Immature natural killer cell (primary cell): ENCODE data around the gene KCNT1. TPM values are rescaled to one million over a fixed set of nuclear protein-coding genes. Genes with fewer than 3 reads are reported as not detected.

Experiments used
- DNase-seq, 3 donors: peaks; one replicate each; pipeline ENCODE4 v3.0.0; 2022; ENCODE audit warnings: mixed read lengths in 1 of 3
- H3K27ac Mint-ChIP-seq, 6 donors: one replicate each; pipeline ENCODE4 v1.8.0; 2020; ENCODE audit warnings: mixed read lengths in 6 of 6, mild to moderate bottlenecking in 5 of 6, inconsistent platforms in 4 of 6, moderate library complexity in 3 of 6
- H3K27me3 Mint-ChIP-seq, 3 donors: one replicate each; pipeline ENCODE4 v1.8.0; 2020 to 2021; ENCODE audit warnings: low read depth in 3 of 3, mild to moderate bottlenecking in 3 of 3, mixed read lengths in 3 of 3, moderate library complexity in 3 of 3, inconsistent platforms in 1 of 3
- H3K36me3 Mint-ChIP-seq, 3 donors: one replicate each; pipeline ENCODE4 v1.8.0; 2020; ENCODE audit warnings: mixed read lengths in 3 of 3, inconsistent platforms in 2 of 3, mild to moderate bottlenecking in 2 of 3
- H3K4me1 Mint-ChIP-seq, 2 donors: one replicate each; pipeline ENCODE4 v1.8.0; 2020; ENCODE audit warnings: inconsistent platforms in 2 of 2, mild to moderate bottlenecking in 2 of 2, mixed read lengths in 2 of 2, moderate library complexity in 1 of 2
- H3K4me3 Mint-ChIP-seq, 5 donors: one replicate each; pipeline ENCODE4 v1.8.0; 2020; ENCODE audit warnings: mild to moderate bottlenecking in 5 of 5, mixed read lengths in 5 of 5, inconsistent platforms in 3 of 5, moderate library complexity in 3 of 5
- H3K9me3 Mint-ChIP-seq, 6 donors: one replicate each; pipeline ENCODE4 v1.8.0; 2020; ENCODE audit warnings: mild to moderate bottlenecking in 6 of 6, mixed read lengths in 6 of 6, inconsistent platforms in 4 of 6, moderate library complexity in 3 of 6
- polyA plus RNA-seq, 3 donors: library from polyadenylated mRNA; unstranded; fragments of 300-500 nt; fragmentation: Illumina TruSeq; gene quantifications; one replicate each; pipeline ENCODE4 v1.2.3, GENCODE V29; 2021

Gene KCNT1
- polyA plus RNA-seq, 3 donors from 2014 or later = not detected

DNA sequence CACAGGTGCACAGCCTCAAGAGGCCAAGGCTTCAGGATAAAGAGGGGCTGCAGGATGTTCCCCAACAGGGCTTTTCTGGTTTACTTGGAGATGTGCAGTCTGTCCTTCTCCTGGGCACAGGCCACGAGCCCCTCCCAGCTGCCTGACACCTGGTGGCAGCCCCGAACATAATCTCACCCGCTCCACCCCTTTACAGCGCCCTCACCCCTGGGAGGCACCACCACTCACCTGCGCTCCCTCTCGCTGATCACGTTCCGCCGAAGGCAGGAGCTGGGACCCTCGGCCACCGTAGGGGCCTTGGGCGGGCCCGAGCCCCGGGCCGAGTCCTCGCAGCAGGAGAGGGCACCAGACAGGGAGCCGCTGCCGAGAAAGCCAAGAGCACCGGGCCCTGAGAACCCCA lies 3.2 kb upstream of the KCNT1 start:
- no peaks in the 10 kb centered on the region for H3K36me3 Mint-ChIP-seq
- peaks cover 0 to 2% of the 10 kb centered on the region in 2 donors for H3K4me1 Mint-ChIP-seq
- DNase-seq = no peak
- H3K27ac Mint-ChIP-seq = no peak overlapping the region
- H3K9me3 Mint-ChIP-seq = no peaks in the 10 kb centered on the region
- H3K4me3 Mint-ChIP-seq = no peak overlapping the region
- H3K27me3 Mint-ChIP-seq = peaks cover 0 to 3% (median 2%) of the 10 kb centered on the region in 3 donors

DNA sequence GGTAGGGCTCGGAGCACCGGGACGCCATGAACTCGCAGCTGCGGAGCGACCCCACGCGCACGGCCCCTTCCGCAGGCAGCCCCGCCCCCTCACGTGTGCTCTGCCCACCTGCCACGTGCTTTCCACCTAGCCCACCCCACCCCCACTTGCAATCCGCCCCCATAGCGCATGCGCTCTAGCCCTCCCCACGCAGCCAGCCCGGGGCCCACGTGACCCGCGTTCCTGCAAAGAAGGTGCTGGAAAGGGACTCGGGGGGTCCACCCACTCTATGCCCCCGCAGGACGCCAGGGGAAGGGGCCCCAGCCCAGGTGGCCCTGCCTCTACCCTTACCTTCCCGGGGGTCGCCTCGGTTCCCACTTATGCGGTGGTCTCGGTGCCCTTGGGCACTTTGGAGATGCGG lies 2.5 kb upstream of the KCNT1 start, which contains the start of gene SOHLH1:
TSS of gene SOHLH1 (minus strand) at position 42 of the 400 bp plus-strand sequence. CDS start at position 28, 14 bp downstream.
- H3K36me3 Mint-ChIP-seq = no peaks in the 10 kb centered on the region
- no peak within 1 kb of the TSS for H3K27ac Mint-ChIP-seq
- H3K27me3 Mint-ChIP-seq = peaks cover 0 to 3% (median 0%) of the 10 kb centered on the region in 3 donors
- H3K4me1 Mint-ChIP-seq = peaks cover 0 to 2% of the 10 kb centered on the region in 2 donors
- no peak for DNase-seq
- no peak within 1 kb of the TSS for H3K4me3 Mint-ChIP-seq
- H3K9me3 Mint-ChIP-seq = no peaks in the 10 kb centered on the region

- Mint-ChIP-seq H3K4me1 (peaks cover 0 to 2% of the 10 kb centered on the region in 2 donors), H3K4me3 (no peak overlapping the region), H3K36me3 (no peaks in the 10 kb centered on the region), H3K27ac (no peak overlapping the region), H3K27me3 (peaks cover 0 to 3% (median 0%) of the 10 kb centered on the region in 3 donors), H3K9me3 (no peaks in the 10 kb centered on the region)
- no peak for DNase-seq
Observed at GRCh38 chr9:135700525-135700924, 1.5 kb upstream of the KCNT1 start.

- H3K4me1 Mint-ChIP-seq = peaks cover 0 to 2% of the 10 kb centered on the region in 2 donors
Observed at GRCh38 chr9:135701067-135701958, 672 bp upstream of the KCNT1 start.

GRCh38 chr9:135703726-135704125 lies 1.7 kb downstream of the KCNT1 start:
- H3K27ac Mint-ChIP-seq = no peak overlapping the region
- H3K4me1 Mint-ChIP-seq = peaks cover 0 to 2% of the 10 kb centered on the region in 2 donors

More at GRCh38 chr9:135701067-135701958, 672 bp upstream of the KCNT1 start:
- H3K36me3 Mint-ChIP-seq = no peaks in the 10 kb centered on the region
- peaks cover 0 to 3% (median 0%) of the 10 kb centered on the region in 3 donors for H3K27me3 Mint-ChIP-seq
- no peaks in the 10 kb centered on the region for H3K9me3 Mint-ChIP-seq
- peak; percentile 25 to 28 (median 28) for DNase-seq
- no peak overlapping the region for H3K27ac Mint-ChIP-seq
- H3K4me3 Mint-ChIP-seq = peak overlapping the region in 1 of 5 donors; percentile 17

GRCh38 chr9:135704483-135704882 lies 2.5 kb downstream of the KCNT1 start:
- Mint-ChIP-seq H3K4me3 (no peak overlapping the region), H3K4me1 (peaks cover 0 to 2% of the 10 kb centered on the region in 2 donors), H3K27me3 (peaks cover 0 to 3% (median under 1%) of the 10 kb centered on the region in 3 donors), H3K36me3 (no peaks in the 10 kb centered on the region), H3K9me3 (no peaks in the 10 kb centered on the region), H3K27ac (no peak overlapping the region)
- DNase-seq = no peak

More at GRCh38 chr9:135703726-135704125, 1.7 kb downstream of the KCNT1 start:
- H3K27me3 Mint-ChIP-seq = peaks cover 0 to 3% (median 0%) of the 10 kb centered on the region in 3 donors
- H3K36me3 Mint-ChIP-seq = no peaks in the 10 kb centered on the region
- no peak overlapping the region for H3K4me3 Mint-ChIP-seq
- no peak for DNase-seq
- H3K9me3 Mint-ChIP-seq = no peaks in the 10 kb centered on the region

DNA sequence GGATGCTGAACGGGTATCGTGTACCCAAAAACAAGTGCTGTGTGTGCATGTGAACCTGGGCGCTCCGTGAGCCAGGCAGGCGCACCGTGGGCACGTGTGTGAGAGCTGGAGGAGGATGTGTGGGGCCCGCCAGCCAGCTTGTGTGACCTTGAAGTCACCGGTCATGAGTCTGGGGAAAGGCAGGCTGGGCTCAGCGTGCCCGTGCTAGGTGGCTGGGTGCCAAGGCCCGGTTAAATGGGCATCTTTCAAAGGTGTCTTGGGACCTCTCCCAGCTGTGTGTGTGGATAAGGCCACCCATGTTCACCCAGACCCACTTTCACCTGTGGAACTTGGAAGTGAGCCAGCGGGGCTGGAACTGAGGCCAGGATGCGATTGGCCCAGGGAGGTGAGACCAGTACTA lies 3.4 kb downstream of the KCNT1 start:
- no peak for DNase-seq
- H3K27me3 Mint-ChIP-seq = peaks cover 0 to 3% (median 3%) of the 10 kb centered on the region in 3 donors
- no peak overlapping the region for H3K4me3 Mint-ChIP-seq
- peaks cover 0 to 2% of the 10 kb centered on the region in 2 donors for H3K4me1 Mint-ChIP-seq
- no peaks in the 10 kb centered on the region for H3K36me3 Mint-ChIP-seq
- H3K27ac Mint-ChIP-seq = no peak overlapping the region
- H3K9me3 Mint-ChIP-seq = no peaks in the 10 kb centered on the region

- no peak overlapping the region for H3K4me3 Mint-ChIP-seq
Observed at GRCh38 chr9:135706288-135706687, 4.3 kb downstream of the KCNT1 start.

DNA sequence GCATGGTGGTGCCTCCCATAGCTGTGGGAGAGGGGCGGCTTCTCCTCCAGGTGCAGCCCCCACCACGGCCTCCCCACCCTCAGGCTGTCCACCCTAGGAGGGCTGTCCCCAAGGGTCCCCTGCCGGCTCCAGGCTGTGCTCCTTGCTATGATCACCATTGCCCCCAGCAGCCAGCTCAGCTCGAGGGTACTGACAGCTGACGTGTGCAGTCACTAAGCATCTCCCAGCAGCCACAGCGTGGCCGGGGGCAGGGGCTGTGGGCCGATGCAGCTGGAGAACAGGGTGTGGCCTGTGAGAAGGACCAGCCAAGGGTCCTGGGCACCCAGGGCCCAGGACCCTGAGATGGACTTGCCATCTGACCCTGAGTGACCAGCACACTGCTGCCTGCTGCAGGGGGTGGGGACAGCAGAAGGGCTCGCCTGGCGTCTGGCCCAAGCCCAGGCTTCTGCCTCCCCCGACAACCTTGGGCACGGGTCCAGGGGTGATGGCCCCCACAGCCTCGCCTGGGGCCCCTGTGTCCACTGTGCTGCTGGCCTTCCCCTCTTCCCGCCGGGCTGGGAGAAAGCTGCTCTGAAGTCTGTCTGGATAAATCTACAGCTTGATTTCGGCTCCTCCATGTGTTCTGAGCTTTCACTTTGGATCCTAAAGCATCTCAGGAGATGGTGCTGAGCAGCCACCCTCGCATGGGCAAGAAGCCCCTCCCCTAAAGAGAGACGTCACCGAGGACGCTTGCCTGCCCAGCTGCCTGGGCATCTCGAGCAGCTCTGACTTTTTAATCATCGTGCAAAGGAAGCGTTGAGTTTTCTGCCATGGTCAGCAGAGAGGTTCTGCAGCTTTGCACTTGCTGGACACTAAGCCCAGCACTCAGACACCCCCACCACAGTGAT lies 5.5 kb downstream of the KCNT1 start:
- H3K9me3 Mint-ChIP-seq = no peaks in the 10 kb centered on the region
- H3K4me3 Mint-ChIP-seq = no peak overlapping the region
- no peaks in the 10 kb centered on the region for H3K36me3 Mint-ChIP-seq
- no peak for DNase-seq
- peaks cover 3 to 5% (median 3%) of the 10 kb centered on the region in 3 donors for H3K27me3 Mint-ChIP-seq
- no peaks in the 10 kb centered on the region for H3K4me1 Mint-ChIP-seq
- no peak overlapping the region for H3K27ac Mint-ChIP-seq

More at GRCh38 chr9:135706288-135706687, 4.3 kb downstream of the KCNT1 start:
- Mint-ChIP-seq H3K4me1 (peaks cover 0 to under 1% of the 10 kb centered on the region in 2 donors), H3K36me3 (no peaks in the 10 kb centered on the region), H3K9me3 (no peaks in the 10 kb centered on the region), H3K27me3 (peaks cover 0 to 5% (median 3%) of the 10 kb centered on the region in 3 donors), H3K27ac (no peak overlapping the region)
- no peak for DNase-seq

- H3K4me1 Mint-ChIP-seq = no peaks in the 10 kb centered on the region
- no peaks in the 10 kb centered on the region for H3K36me3 Mint-ChIP-seq
- peaks cover 3 to 7% (median 3%) of the 10 kb centered on the region in 3 donors for H3K27me3 Mint-ChIP-seq
- no peaks in the 10 kb centered on the region for H3K9me3 Mint-ChIP-seq
- DNase-seq = no peak
- no peak overlapping the region for H3K4me3 Mint-ChIP-seq
- no peak overlapping the region for H3K27ac Mint-ChIP-seq
Observed at GRCh38 chr9:135708164-135708563, 6.2 kb downstream of the KCNT1 start.

- peaks cover 4 to 16% (median 9%) of the 10 kb centered on the region in 3 donors for H3K27me3 Mint-ChIP-seq
- H3K9me3 Mint-ChIP-seq = no peaks in the 10 kb centered on the region
- peaks cover 1 to 6% of the 10 kb centered on the region in 2 donors for H3K4me1 Mint-ChIP-seq
- H3K4me3 Mint-ChIP-seq = no peak overlapping the region
- no peak overlapping the region for H3K27ac Mint-ChIP-seq
- no peaks in the 10 kb centered on the region for H3K36me3 Mint-ChIP-seq
- no peak for DNase-seq
Observed at GRCh38 chr9:135711391-135711790, 9.4 kb downstream of the KCNT1 start.

GRCh38 chr9:135711881-135712280 lies 9.9 kb downstream of the KCNT1 start:
- DNase-seq = no peak
- Mint-ChIP-seq H3K9me3 (no peaks in the 10 kb centered on the region), H3K36me3 (no peaks in the 10 kb centered on the region), H3K27ac (no peak overlapping the region), H3K4me3 (no peak overlapping the region), H3K27me3 (peaks cover 4 to 20% (median 9%) of the 10 kb centered on the region in 3 donors), H3K4me1 (peaks cover 1 to 6% of the 10 kb centered on the region in 2 donors)

GRCh38 chr9:135712613-135713295 lies 10.8 kb downstream of the KCNT1 start:
- H3K4me3 Mint-ChIP-seq = no peak overlapping the region
- peaks cover 1 to 6% of the 10 kb centered on the region in 2 donors for H3K4me1 Mint-ChIP-seq
- no peak for DNase-seq
- H3K27me3 Mint-ChIP-seq = peaks cover 4 to 21% (median 9%) of the 10 kb centered on the region in 3 donors
- no peaks in the 10 kb centered on the region for H3K36me3 Mint-ChIP-seq
- H3K9me3 Mint-ChIP-seq = no peaks in the 10 kb centered on the region
- H3K27ac Mint-ChIP-seq = no peak overlapping the region
